GM18502 (cell line): ENCODE results near the gene PCYT1A.
A peak's percentile ranks its signal among the peaks of the same experiment; 100 is the strongest.
"Not testable (repeated sequence)": the region's sequence is repeated elsewhere in the genome, so short reads cannot be mapped to it uniquely, and the experiment has no call there.

ENCODE experiments used
- ATAC-seq: cut with Tn5 transposase; IDR thresholded peaks from one replicate; pipeline ENCODE4 v1.9.1; 2021; ENCODE audit warnings: mild to moderate bottlenecking; ENCODE audit not compliant: unreplicated experiment, poor library complexity

The PCYT1A gene

GRCh38 chr3:196287440-196288140 lies at the start of gene PCYT1A:
Gene PCYT1A, minus strand, starts transcription at chr3:196287726. Its CDS starts 17,195 bp downstream, at chr3:196270531.
- peak; percentile 83 for ATAC-seq

- ATAC-seq: no peak
Observed at GRCh38 chr3:196336319-196337145, 49.0 kb upstream of the PCYT1A start.

GRCh38 chr3:196335503-196335948 lies 48.0 kb upstream of the PCYT1A start:
- ATAC-seq: no peak

- no peak for ATAC-seq
Observed at GRCh38 chr3:196334982-196335381, 47.5 kb upstream of the PCYT1A start.

GRCh38 chr3:196332168-196332567 lies 44.6 kb upstream of the PCYT1A start:
- ATAC-seq: no peak

- ATAC-seq: no peak
Observed at GRCh38 chr3:196327405-196327804, 39.9 kb upstream of the PCYT1A start.

GRCh38 chr3:196326936-196327335 lies 39.4 kb upstream of the PCYT1A start:
- ATAC-seq: no peak

GRCh38 chr3:196323691-196324090 lies 36.2 kb upstream of the PCYT1A start:
- ATAC-seq: no peak

GRCh38 chr3:196323016-196323415 lies 35.5 kb upstream of the PCYT1A start:
- ATAC-seq: no peak

- ATAC-seq: no peak
Observed at GRCh38 chr3:196321162-196321561, 33.6 kb upstream of the PCYT1A start.

- ATAC-seq: no peak
Observed at GRCh38 chr3:196320137-196320536, 32.6 kb upstream of the PCYT1A start.

- ATAC-seq: peak; percentile 86
Observed at GRCh38 chr3:196317687-196318467, 30.4 kb upstream of the PCYT1A start, which contains the start of gene DYNLT2B. Gene DYNLT2B, minus strand, starts transcription at chr3:196318240. Its CDS starts 88 bp downstream, at chr3:196318152.

GRCh38 chr3:196316799-196317686 lies 29.5 kb upstream of the PCYT1A start:
- ATAC-seq: not testable (repeated sequence)

GRCh38 chr3:196315821-196316220 lies 28.3 kb upstream of the PCYT1A start:
- no peak for ATAC-seq

- no peak for ATAC-seq
Observed at GRCh38 chr3:196314597-196314996, 27.1 kb upstream of the PCYT1A start.

GRCh38 chr3:196314086-196314485 lies 26.6 kb upstream of the PCYT1A start:
- not testable (repeated sequence) for ATAC-seq

GRCh38 chr3:196302960-196303359 lies 15.4 kb upstream of the PCYT1A start:
- not testable (repeated sequence) for ATAC-seq

GRCh38 chr3:196302551-196302950 lies 15.0 kb upstream of the PCYT1A start:
- ATAC-seq: not testable (repeated sequence)

- ATAC-seq: no peak
Observed at GRCh38 chr3:196298521-196298920, 11.0 kb upstream of the PCYT1A start.
